ENCODE data around the gene GPR21.

GPR21 gene

GRCh38 chr9:122998448-122998847, 35.0 kb upstream of the GPR21 start:
- Mint-ChIP-seq H3K9me3 (no peaks in the 10 kb centered on the region), H3K36me3 (ENCODE audit: low read depth) (peaks cover 56% of the 10 kb centered on the region), H3K4me1 (no peaks in the 10 kb centered on the region), H3K27ac (no peak overlapping the region), H3K27me3 (ENCODE audit: low read depth, poor library complexity) (no peaks in the 10 kb centered on the region), H3K4me3 (no peak overlapping the region)
- no peak for TF ChIP-seq CTCF (IDR thresholded peaks at IDR 0.05)
- DNase-seq = no peak

GRCh38 chr9:123000371-123001068, 32.9 kb upstream of the GPR21 start:
- H3K27me3 Mint-ChIP-seq (ENCODE audit: low read depth, poor library complexity) = no peaks in the 10 kb centered on the region
- H3K27ac Mint-ChIP-seq = no peak overlapping the region
- peaks cover 58% of the 10 kb centered on the region for H3K36me3 Mint-ChIP-seq (ENCODE audit: low read depth)
- no peaks in the 10 kb centered on the region for H3K4me1 Mint-ChIP-seq
- no peak overlapping the region for H3K4me3 Mint-ChIP-seq
- DNase-seq = no peak
- no peaks in the 10 kb centered on the region for H3K9me3 Mint-ChIP-seq
- no peak for TF ChIP-seq CTCF (IDR thresholded peaks at IDR 0.05)

- H3K9me3 Mint-ChIP-seq = no peaks in the 10 kb centered on the region
- TF ChIP-seq CTCF (IDR thresholded peaks at IDR 0.05) = no peak
- no peaks in the 10 kb centered on the region for H3K27me3 Mint-ChIP-seq (ENCODE audit: low read depth, poor library complexity)
- H3K4me3 Mint-ChIP-seq = no peak overlapping the region
- no peak for DNase-seq
- H3K36me3 Mint-ChIP-seq (ENCODE audit: low read depth) = peaks cover 52% of the 10 kb centered on the region
- H3K27ac Mint-ChIP-seq = peak overlapping the region; percentile 30
- H3K4me1 Mint-ChIP-seq = no peaks in the 10 kb centered on the region
Measured at GRCh38 chr9:123002754-123003153, 30.7 kb upstream of the GPR21 start.

- H3K27me3 Mint-ChIP-seq (ENCODE audit: low read depth, poor library complexity) = no peaks in the 10 kb centered on the region
- TF ChIP-seq CTCF (IDR thresholded peaks at IDR 0.05) = no peak
- H3K4me1 Mint-ChIP-seq = no peaks in the 10 kb centered on the region
- H3K36me3 Mint-ChIP-seq (ENCODE audit: low read depth) = peaks cover 46% of the 10 kb centered on the region
- no peaks in the 10 kb centered on the region for H3K9me3 Mint-ChIP-seq
- no peak overlapping the region for H3K4me3 Mint-ChIP-seq
- no peak overlapping the region for H3K27ac Mint-ChIP-seq
- no peak for DNase-seq
Measured at GRCh38 chr9:123003466-123003865, 30.0 kb upstream of the GPR21 start.

DNA sequence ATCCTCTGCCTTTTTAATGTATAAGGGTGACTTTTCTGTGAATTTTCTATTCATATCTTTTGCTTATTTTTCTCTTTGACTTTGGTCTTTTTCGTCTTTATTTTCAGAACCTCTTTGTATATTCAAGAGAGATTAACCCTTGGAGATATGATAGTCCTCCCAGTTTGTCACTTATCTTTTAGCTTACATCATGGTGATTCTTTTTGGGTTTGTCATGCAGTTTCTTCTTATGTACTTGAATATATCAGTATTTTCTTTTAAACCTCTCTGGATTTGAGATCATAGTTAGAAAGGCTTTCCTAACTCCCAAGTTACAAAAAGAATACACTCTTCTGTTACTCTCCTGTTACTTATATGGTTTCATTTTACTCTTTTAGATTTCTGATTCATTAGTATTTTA, 27.5 kb upstream of the GPR21 start:
- H3K27me3 Mint-ChIP-seq (ENCODE audit: low read depth, poor library complexity) = no peaks in the 10 kb centered on the region
- no peaks in the 10 kb centered on the region for H3K9me3 Mint-ChIP-seq
- H3K36me3 Mint-ChIP-seq (ENCODE audit: low read depth) = peaks cover 27% of the 10 kb centered on the region
- TF ChIP-seq CTCF (IDR thresholded peaks at IDR 0.05) = no peak
- DNase-seq = no peak
- H3K4me1 Mint-ChIP-seq = no peaks in the 10 kb centered on the region
- no peak overlapping the region for H3K4me3 Mint-ChIP-seq
- H3K27ac Mint-ChIP-seq = peak overlapping the region; percentile 24

GRCh38 chr9:123007269-123007668, 26.2 kb upstream of the GPR21 start:
- TF ChIP-seq CTCF (IDR thresholded peaks at IDR 0.05) = no peak
- Mint-ChIP-seq H3K27ac (no peak overlapping the region), H3K9me3 (no peaks in the 10 kb centered on the region), H3K36me3 (ENCODE audit: low read depth) (peaks cover 35% of the 10 kb centered on the region), H3K4me1 (no peaks in the 10 kb centered on the region), H3K27me3 (ENCODE audit: low read depth, poor library complexity) (no peaks in the 10 kb centered on the region), H3K4me3 (no peak overlapping the region)
- DNase-seq = no peak
